ENCODE data around the gene TENM4.

TENM4 gene

GRCh38 chr11:79447038-79447786, 6.4 kb upstream of the TENM4 start:
- DNase-seq (ENCODE audit: low read depth in 3 of 3) = no peak

GRCh38 chr11:79444923-79445322, 4.1 kb upstream of the TENM4 start:
- DNase-seq (ENCODE audit: low read depth in 3 of 3) = no peak

- DNase-seq (ENCODE audit: low read depth in 3 of 3) = no peak
Observed at GRCh38 chr11:79441461-79441875, 638 bp upstream of the TENM4 start.

- DNase-seq (ENCODE audit: low read depth in 3 of 3) = no peak
Observed at GRCh38 chr11:79439886-79440570, 802 bp downstream of the TENM4 start.

- DNase-seq (ENCODE audit: low read depth in 3 of 3) = no peak
Observed at GRCh38 chr11:79439410-79439885, 1.4 kb downstream of the TENM4 start.

- DNase-seq (ENCODE audit: low read depth in 3 of 3) = no peak
Observed at GRCh38 chr11:79438631-79439409, 2.0 kb downstream of the TENM4 start.

GRCh38 chr11:79437981-79438630, 2.7 kb downstream of the TENM4 start:
- DNase-seq (ENCODE audit: low read depth in 3 of 3) = no peak

- DNase-seq (ENCODE audit: low read depth in 3 of 3) = no peak
Observed at GRCh38 chr11:79437278-79437980, 3.4 kb downstream of the TENM4 start.

- DNase-seq (ENCODE audit: low read depth in 3 of 3) = no peak
Observed at GRCh38 chr11:79436919-79437277, 3.9 kb downstream of the TENM4 start.

GRCh38 chr11:79434283-79434682, 6.5 kb downstream of the TENM4 start:
- no peak for DNase-seq (ENCODE audit: low read depth in 3 of 3)

- no peak for DNase-seq (ENCODE audit: low read depth in 3 of 3)
Observed at GRCh38 chr11:79432138-79432537, 8.7 kb downstream of the TENM4 start.

GRCh38 chr11:79431535-79431934, 9.3 kb downstream of the TENM4 start:
- no peak for DNase-seq (ENCODE audit: low read depth in 3 of 3)

- DNase-seq (ENCODE audit: low read depth in 3 of 3) = no peak
Observed at GRCh38 chr11:79430280-79430679, 10.6 kb downstream of the TENM4 start.

- no peak for DNase-seq (ENCODE audit: low read depth in 3 of 3)
Observed at GRCh38 chr11:79428406-79428805, 12.4 kb downstream of the TENM4 start.

- DNase-seq (ENCODE audit: low read depth in 3 of 3) = no peak
Observed at GRCh38 chr11:79427611-79428327, 13.1 kb downstream of the TENM4 start.

- no peak for DNase-seq (ENCODE audit: low read depth in 3 of 3)
Observed at GRCh38 chr11:79427126-79427525, 13.7 kb downstream of the TENM4 start.

- DNase-seq (ENCODE audit: low read depth in 3 of 3) = no peak
Observed at GRCh38 chr11:79425463-79425862, 15.4 kb downstream of the TENM4 start.

GRCh38 chr11:79423736-79424135, 17.1 kb downstream of the TENM4 start:
- DNase-seq (ENCODE audit: low read depth in 3 of 3) = no peak

GRCh38 chr11:79422866-79423265, 18.0 kb downstream of the TENM4 start:
- no peak for DNase-seq (ENCODE audit: low read depth in 3 of 3)

GRCh38 chr11:79421820-79422219, 19.0 kb downstream of the TENM4 start:
- DNase-seq (ENCODE audit: low read depth in 3 of 3) = no peak

GRCh38 chr11:79419120-79419519, 21.7 kb downstream of the TENM4 start:
- DNase-seq (ENCODE audit: low read depth in 3 of 3) = no peak

All from stimulated activated CD4-positive, alpha-beta T cell treated with anti-CD3 and anti-CD28 coated beads, TNF-alpha, amount 100 ng/mL, for 48 hours (primary cell).